ENCODE results near the gene RBMS1.
"Not testable (repeated sequence)": the region's sequence is repeated elsewhere in the genome, so short reads cannot be mapped to it uniquely, and the experiment has no call there.

The RBMS1 gene

GRCh38 chr2:160377204-160377995 lies 116.2 kb downstream of the RBMS1 start:
- DNase-seq: no peak

- DNase-seq: no peak
Observed at GRCh38 chr2:160376576-160376975, 117.0 kb downstream of the RBMS1 start.

- DNase-seq: no peak
Observed at GRCh38 chr2:160375802-160376469, 117.7 kb downstream of the RBMS1 start.

- no peak for DNase-seq
Observed at GRCh38 chr2:160375037-160375436, 118.6 kb downstream of the RBMS1 start.

- no peak for DNase-seq
Observed at GRCh38 chr2:160373666-160374065, 119.9 kb downstream of the RBMS1 start.

GRCh38 chr2:160373263-160373662 lies 120.3 kb downstream of the RBMS1 start:
- no peak for DNase-seq

- no peak for DNase-seq
Observed at GRCh38 chr2:160372585-160372984, 121.0 kb downstream of the RBMS1 start.

- no peak for DNase-seq
Observed at GRCh38 chr2:160372010-160372356, 121.6 kb downstream of the RBMS1 start.

- no peak for DNase-seq
Observed at GRCh38 chr2:160371251-160372009, 122.2 kb downstream of the RBMS1 start.

GRCh38 chr2:160368988-160369930 lies 124.3 kb downstream of the RBMS1 start:
- DNase-seq: no peak

- no peak for DNase-seq
Observed at GRCh38 chr2:160367887-160368286, 125.7 kb downstream of the RBMS1 start.

- DNase-seq: not testable (repeated sequence)
Observed at GRCh38 chr2:160367139-160367538, 126.5 kb downstream of the RBMS1 start.

- DNase-seq: no peak
Observed at GRCh38 chr2:160366474-160366873, 127.1 kb downstream of the RBMS1 start.

GRCh38 chr2:160365716-160366367 lies 127.8 kb downstream of the RBMS1 start:
- DNase-seq: no peak

GRCh38 chr2:160364364-160364763 lies 129.2 kb downstream of the RBMS1 start:
- DNase-seq: no peak

- no peak for DNase-seq
Observed at GRCh38 chr2:160363961-160364360, 129.6 kb downstream of the RBMS1 start.

GRCh38 chr2:160363055-160363454 lies 130.6 kb downstream of the RBMS1 start:
- no peak for DNase-seq

GRCh38 chr2:160362541-160362940 lies 131.1 kb downstream of the RBMS1 start:
- DNase-seq: no peak

- DNase-seq: no peak
Observed at GRCh38 chr2:160362018-160362417, 131.6 kb downstream of the RBMS1 start.

- no peak for DNase-seq
Observed at GRCh38 chr2:160360089-160360757, 133.4 kb downstream of the RBMS1 start.

- DNase-seq: no peak
Observed at GRCh38 chr2:160358046-160358445, 135.6 kb downstream of the RBMS1 start.

Data from CD4-positive, alpha-beta T cell treated with Interleukin-6 for 4 hours (primary cell).